PC-3 (cell line): ENCODE results near the gene NPIPB9. TPM values are rescaled to one million over a fixed set of nuclear protein-coding genes. Genes with fewer than 3 reads are reported as not detected.
A peak's percentile ranks its signal among the peaks of the same experiment; 100 is the strongest.
"Not testable (repeated sequence)": the region's sequence is repeated elsewhere in the genome, so short reads cannot be mapped to it uniquely, and the experiment has no call there.

Source experiments
- ATAC-seq: fragments of 200-7000 bp; cut with Tn5 transposase; 2 replicates; pipeline ENCODE4 v1.9.1; 2020; ENCODE audit warnings: mild to moderate bottlenecking, moderate library complexity
- BruUV-seq: library from RNA; stranded (reverse); fragments of 400-500 nt; replicated peaks from 2 replicates; lab custom pipeline; 2021; lab: Mats Ljungman, UMichigan
- CTCF ChIA-PET: fragments of 300-600 bp; sonication (Branson Sonifier 250); formaldehyde crosslinking; loops from one replicate; lab custom pipeline; 2022; ENCODE audit warnings: antibody characterized with exemption; lab: Charles Lee
- POLR2A ChIA-PET: fragments of 300-600 bp; sonication (Branson Sonifier 250); formaldehyde crosslinking; loops from one replicate; lab custom pipeline; 2022; ENCODE audit warnings: antibody characterized with exemption; ENCODE audit not compliant: unreplicated experiment; lab: Charles Lee
- DNase-seq: peaks from one replicate; pipeline ENCODE4 v3.0.0-alpha.2; 2015
- H2AFZ ChIP-seq: fragments of 300-600 bp; sonication (generic); 2 replicates; pipeline ENCODE4 v1.6.0; 2016; ENCODE audit warnings: antibody characterized with exemption, low read length
- H3F3A ChIP-seq: fragments of 300-600 bp; sonication (generic); one replicate; pipeline ENCODE4 v1.6.0; 2017; ENCODE audit warnings: antibody characterized with exemption, low read length, control low read depth, mild to moderate bottlenecking; ENCODE audit not compliant: unreplicated experiment
- H3K27ac ChIP-seq: fragments of 300-600 bp; sonication (generic); 2 replicates; pipeline ENCODE4 v1.5.1; 2016; ENCODE audit warnings: mild to moderate bottlenecking, low read length
- H3K27me3 ChIP-seq: fragments of 300-600 bp; sonication (generic); 2 replicates; pipeline ENCODE4 v1.6.1; 2016; ENCODE audit warnings: low read length, mixed read lengths
- H3K36me3 ChIP-seq: fragments of 300-600 bp; sonication (generic); 2 replicates; pipeline ENCODE4 v1.6.1; 2016; ENCODE audit warnings: low read depth, mixed run types, low read length, mixed read lengths
- H3K4me1 ChIP-seq: fragments of 300-600 bp; sonication (generic); 2 replicates; pipeline ENCODE4 v1.5.1; 2016; ENCODE audit warnings: low read length; ENCODE audit not compliant: insufficient read depth
- H3K4me2 ChIP-seq: fragments of 300-600 bp; sonication (generic); 2 replicates; pipeline ENCODE4 v1.6.0; 2016; ENCODE audit warnings: low read length
- H3K4me3 ChIP-seq: fragments of 300-600 bp; sonication (generic); 2 replicates; pipeline ENCODE4 v1.5.1; 2016; ENCODE audit warnings: mild to moderate bottlenecking, low read length, mixed read lengths
- H3K79me2 ChIP-seq: fragments of 300-600 bp; sonication (generic); 2 replicates; pipeline ENCODE4 v1.6.1; 2017; ENCODE audit warnings: low read length, mixed read lengths
- H3K9ac ChIP-seq: fragments of 300-600 bp; sonication (generic); 2 replicates; pipeline ENCODE4 v1.6.0; 2016; ENCODE audit warnings: mild to moderate bottlenecking, low read length
- H3K9me2 ChIP-seq: fragments of 300-600 bp; sonication (generic); replicated peaks from 2 replicates; pipeline ENCODE4 v1.6.1; 2016; ENCODE audit warnings: mixed run types, low read length, mixed read lengths
- H3K9me3 ChIP-seq: fragments of 300-600 bp; sonication (generic); 2 replicates; pipeline ENCODE4 v1.6.1; 2016; ENCODE audit warnings: low read length, mixed read lengths
- H4K20me1 ChIP-seq: fragments of 300-600 bp; sonication (generic); 2 replicates; pipeline ENCODE4 v1.6.1; 2016; ENCODE audit warnings: low read length, mixed read lengths
- intact Hi-C: fragments of 100-400 bp; cut with micrococcal nuclease; formaldehyde crosslinking; loops from 2 replicates; pipeline ENCODE4 v1.9.0; 2023
- total RNA-seq: library from RNA; depleted of rRNA; stranded (reverse); fragments of >200 nt; gene quantifications from 2 replicates; pipeline ENCODE4 v1.2.3, GENCODE V29; 2014

Gene NPIPB9
- total RNA-seq, 1 experiment from 2014 or later, result not detected

DNA sequence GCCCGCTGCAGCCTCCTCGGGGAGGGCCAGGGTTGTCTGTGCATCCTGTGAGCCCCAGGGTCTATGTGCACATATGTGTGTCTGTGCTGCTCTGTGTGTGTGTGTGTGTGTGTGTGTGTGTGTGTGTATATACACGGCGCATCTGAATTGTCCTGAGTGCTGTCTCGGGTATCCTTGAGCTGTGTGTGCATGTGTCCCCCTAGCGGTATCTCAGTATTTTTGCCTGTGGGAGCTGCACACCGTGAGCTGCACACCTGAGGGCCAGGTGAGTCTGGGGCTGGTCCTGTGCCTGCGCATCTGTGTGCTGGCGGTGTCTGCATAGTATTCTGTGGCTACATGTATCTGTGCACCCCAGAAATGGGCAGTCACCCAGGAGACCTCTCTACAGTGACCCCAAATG is 11.8 kb upstream of the NPIPB9 start:
- H3K4me3 ChIP-seq, H3K9ac ChIP-seq, H3K9me2 ChIP-seq, POLR2A ChIA-PET, H3F3A ChIP-seq, H3K79me2 ChIP-seq, H2AFZ ChIP-seq, H3K27me3 ChIP-seq, H3K9me3 ChIP-seq, BruUV-seq, H3K4me1 ChIP-seq, DNase-seq, H3K4me2 ChIP-seq, intact Hi-C loops, H3K36me3 ChIP-seq, H4K20me1 ChIP-seq, CTCF ChIA-PET, H3K27ac ChIP-seq: not testable (repeated sequence)
- ATAC-seq, result peak; percentile 55

GRCh38 chr16:28740631-28741030 is 11.0 kb upstream of the NPIPB9 start:
- H3K9me2 ChIP-seq, CTCF ChIA-PET, H2AFZ ChIP-seq, H3K27me3 ChIP-seq, DNase-seq, H3K27ac ChIP-seq, POLR2A ChIA-PET, H3K79me2 ChIP-seq, H3K36me3 ChIP-seq, H3K9me3 ChIP-seq, H3K9ac ChIP-seq, H3K4me2 ChIP-seq, H3K4me3 ChIP-seq, H3K4me1 ChIP-seq, H3F3A ChIP-seq, H4K20me1 ChIP-seq, BruUV-seq, intact Hi-C loops: not testable (repeated sequence)
- peak; percentile 57 for ATAC-seq

DNA sequence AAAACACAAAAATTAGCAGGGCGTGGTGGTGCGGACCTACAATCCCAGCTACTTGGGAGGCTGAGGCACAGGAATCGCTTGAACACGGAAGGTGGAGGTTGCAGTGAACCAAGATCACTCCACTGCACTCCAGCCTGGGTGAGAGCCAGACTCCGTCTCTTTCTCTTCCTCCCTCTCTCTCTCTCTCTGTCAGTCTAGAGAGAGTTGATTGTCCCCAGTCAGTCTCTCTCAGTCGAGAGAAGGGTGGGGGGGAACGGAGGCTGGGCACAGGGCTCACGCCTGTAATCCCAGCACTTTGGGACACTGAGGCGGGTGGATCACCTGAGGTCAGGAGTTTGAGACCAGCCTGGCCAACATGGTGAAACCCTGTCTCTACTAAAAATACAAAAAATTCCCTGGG is 10.3 kb upstream of the NPIPB9 start:
- H4K20me1 ChIP-seq, H3K4me2 ChIP-seq, H3K27me3 ChIP-seq, H3K9me2 ChIP-seq, H3K4me1 ChIP-seq, CTCF ChIA-PET, H2AFZ ChIP-seq, intact Hi-C loops, DNase-seq, H3K9me3 ChIP-seq, H3K79me2 ChIP-seq, BruUV-seq, H3K27ac ChIP-seq, H3K9ac ChIP-seq, ATAC-seq, POLR2A ChIA-PET, H3K4me3 ChIP-seq, H3F3A ChIP-seq, H3K36me3 ChIP-seq: not testable (repeated sequence)

DNA sequence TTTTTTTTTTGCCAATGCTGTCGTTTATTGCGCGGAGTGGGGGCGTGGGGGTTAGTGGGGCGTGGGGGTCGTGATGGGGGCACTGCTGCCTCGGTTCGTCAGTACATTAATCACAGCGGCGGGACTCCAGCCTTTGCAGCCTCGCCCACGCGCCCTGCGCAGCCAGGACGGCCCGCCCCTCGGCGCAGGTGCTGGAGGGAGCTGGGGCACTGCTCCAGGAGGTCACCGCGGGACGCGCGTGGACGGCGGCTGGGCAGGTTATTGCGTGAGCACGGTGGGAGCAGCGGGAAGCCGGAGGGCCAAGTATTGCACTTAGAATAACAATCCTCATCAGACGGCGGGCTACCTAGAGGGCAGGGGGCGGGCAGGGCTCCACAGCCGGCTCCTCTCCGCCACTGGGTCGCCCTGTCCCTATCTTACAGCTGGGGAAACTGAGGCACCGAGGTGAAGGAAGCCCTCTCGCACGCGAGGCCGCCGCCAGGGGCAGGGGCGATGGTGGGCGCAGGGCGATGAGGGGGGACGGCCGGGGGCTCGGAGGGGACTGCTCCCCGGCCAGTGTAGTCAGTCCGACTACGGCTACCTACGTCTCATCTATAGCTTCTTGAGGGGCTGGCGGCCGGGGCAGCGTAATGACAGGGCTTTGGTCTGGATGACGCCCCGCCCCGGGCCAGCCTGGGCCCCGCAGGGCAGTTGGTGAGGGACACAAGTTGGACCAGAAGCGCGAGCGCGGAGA is 4.8 kb upstream of the NPIPB9 start:
- H3K9ac ChIP-seq, H3K27me3 ChIP-seq, BruUV-seq, H3K4me1 ChIP-seq, ATAC-seq, CTCF ChIA-PET, H3K4me2 ChIP-seq, H4K20me1 ChIP-seq, intact Hi-C loops, POLR2A ChIA-PET, H3K36me3 ChIP-seq, H3K27ac ChIP-seq, H3K79me2 ChIP-seq, H2AFZ ChIP-seq, H3K9me3 ChIP-seq, H3K4me3 ChIP-seq, DNase-seq, H3K9me2 ChIP-seq, H3F3A ChIP-seq: not testable (repeated sequence)

- CTCF ChIA-PET, H3K4me3 ChIP-seq, POLR2A ChIA-PET, H3K4me2 ChIP-seq, H3K9ac ChIP-seq, H3K9me2 ChIP-seq, BruUV-seq, H3F3A ChIP-seq, H4K20me1 ChIP-seq, H3K27ac ChIP-seq, intact Hi-C loops, H3K9me3 ChIP-seq, H2AFZ ChIP-seq, H3K27me3 ChIP-seq, H3K36me3 ChIP-seq, H3K79me2 ChIP-seq, H3K4me1 ChIP-seq, DNase-seq: not testable (repeated sequence)
- peak; percentile 98 for ATAC-seq
Measured at GRCh38 chr16:28749997-28750465, 1.6 kb upstream of the NPIPB9 start.

GRCh38 chr16:28750469-28751067 is 1.0 kb upstream of the NPIPB9 start:
- H4K20me1 ChIP-seq, DNase-seq, H2AFZ ChIP-seq, POLR2A ChIA-PET, intact Hi-C loops, H3K4me2 ChIP-seq, H3K4me3 ChIP-seq, H3K9ac ChIP-seq, CTCF ChIA-PET, H3K27me3 ChIP-seq, H3F3A ChIP-seq, H3K9me3 ChIP-seq, BruUV-seq, H3K36me3 ChIP-seq, H3K27ac ChIP-seq, H3K79me2 ChIP-seq, H3K9me2 ChIP-seq, H3K4me1 ChIP-seq: not testable (repeated sequence)
- ATAC-seq, result peak; percentile 63; the same call in 1 of the 2 replicates
